HG03175 (cell line): ENCODE data around the gene CTSL.

ENCODE experiments used
- ATAC-seq: cut with Tn5 transposase; IDR thresholded peaks from one replicate; pipeline ENCODE4 v1.9.1; 2021; ENCODE audit warnings: mild to moderate bottlenecking, moderate library complexity; ENCODE audit not compliant: unreplicated experiment

CTSL gene

DNA sequence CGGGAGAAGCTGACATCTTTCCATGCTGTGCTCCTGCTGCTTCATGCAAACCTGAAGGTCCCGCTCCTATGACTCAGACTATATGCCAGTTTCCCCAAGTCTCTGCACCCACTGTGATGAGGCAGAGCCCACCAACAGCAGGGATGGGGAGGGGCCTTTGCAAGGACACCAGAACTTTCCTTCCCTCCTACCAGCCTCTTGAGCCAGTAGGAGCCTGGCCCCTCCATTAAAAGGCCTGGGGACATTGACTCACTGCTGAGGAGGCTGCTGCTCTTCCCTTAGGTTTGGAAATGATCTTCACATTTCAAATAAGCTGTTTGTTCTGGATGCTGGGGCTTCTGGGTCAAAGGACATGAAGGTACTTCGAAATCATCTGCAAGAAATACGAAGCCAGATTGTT, 26.1 kb upstream of the CTSL start:
- ATAC-seq = no peak

DNA sequence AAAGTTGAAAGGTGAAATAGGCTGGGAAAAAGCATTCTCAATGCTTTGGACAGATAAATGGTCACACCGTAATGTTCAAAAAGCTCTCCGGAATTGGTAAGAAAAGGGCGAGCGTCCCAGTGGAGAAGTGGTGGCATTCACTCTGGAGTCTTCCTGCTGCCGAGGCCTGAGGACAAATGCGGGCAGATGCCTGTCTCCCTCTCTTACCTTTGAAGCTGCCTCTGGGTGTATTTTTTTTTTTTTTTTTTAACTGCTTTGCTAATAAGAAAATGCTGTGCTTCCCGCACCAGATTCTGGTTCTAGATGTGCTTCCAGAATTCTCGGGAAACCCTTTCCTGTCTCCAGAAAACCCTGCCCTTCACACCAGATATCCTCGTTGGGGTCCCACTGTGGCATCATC, 24.4 kb upstream of the CTSL start:
- no peak for ATAC-seq

DNA sequence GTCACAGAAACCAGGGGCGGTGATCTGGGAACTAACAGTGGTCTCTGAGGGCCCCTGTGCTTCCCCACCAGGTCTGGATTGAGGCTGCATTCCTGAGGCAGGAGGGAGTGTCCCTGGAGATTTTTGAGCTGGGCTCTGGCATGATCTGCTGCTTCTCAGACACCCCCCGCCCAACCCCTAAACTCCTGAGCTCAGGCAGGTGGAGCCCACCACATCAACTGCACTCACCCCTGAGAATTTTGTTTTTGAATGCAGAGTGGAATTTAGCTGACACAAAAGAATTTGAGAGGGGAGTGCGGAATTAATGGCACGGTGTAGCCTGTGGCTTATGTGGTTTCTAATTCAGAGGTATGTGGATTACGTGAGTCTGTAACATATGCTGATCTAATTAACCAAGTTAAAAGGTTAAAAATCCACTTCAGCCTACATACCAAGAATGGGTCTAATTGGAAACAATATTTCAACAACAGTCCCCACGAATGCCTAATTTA, 23.9 kb upstream of the CTSL start:
- ATAC-seq = no peak

GRCh38 chr9:87702921-87703320, 23.0 kb upstream of the CTSL start:
- ATAC-seq = no peak

DNA sequence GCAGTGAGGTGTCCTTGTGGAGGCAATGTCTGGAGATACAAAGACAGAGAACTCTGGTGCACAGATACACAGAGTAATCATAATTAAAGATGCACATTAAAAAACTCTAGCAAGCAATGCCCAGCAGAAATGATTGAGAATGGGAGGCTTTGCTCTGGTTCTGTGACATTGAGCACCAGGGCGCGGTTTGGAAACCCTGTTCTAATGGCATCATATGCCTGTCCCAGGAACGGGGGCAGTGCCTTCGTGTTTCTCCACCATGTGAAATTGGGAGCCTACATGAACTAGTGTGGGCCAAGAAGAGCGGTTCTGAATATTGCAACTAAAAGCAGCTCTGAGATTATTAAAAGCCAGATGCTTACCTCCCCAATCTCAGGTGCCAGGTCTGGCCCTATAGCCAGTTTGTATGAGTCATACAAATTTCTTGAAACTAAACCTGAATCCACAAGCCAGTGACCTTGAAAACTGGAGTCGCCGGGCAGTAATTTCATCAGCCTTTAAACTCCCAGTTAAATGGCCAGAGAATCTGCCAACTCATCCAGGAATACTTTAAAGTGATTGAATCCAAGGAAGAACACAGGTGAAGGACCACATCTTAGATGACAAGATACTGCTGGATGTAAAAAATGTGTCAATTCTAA, 22.2 kb upstream of the CTSL start:
- no peak for ATAC-seq

- no peak for ATAC-seq
These were observed 21.6 kb upstream of the CTSL start for GRCh38 chr9:87704342-87704741.

DNA sequence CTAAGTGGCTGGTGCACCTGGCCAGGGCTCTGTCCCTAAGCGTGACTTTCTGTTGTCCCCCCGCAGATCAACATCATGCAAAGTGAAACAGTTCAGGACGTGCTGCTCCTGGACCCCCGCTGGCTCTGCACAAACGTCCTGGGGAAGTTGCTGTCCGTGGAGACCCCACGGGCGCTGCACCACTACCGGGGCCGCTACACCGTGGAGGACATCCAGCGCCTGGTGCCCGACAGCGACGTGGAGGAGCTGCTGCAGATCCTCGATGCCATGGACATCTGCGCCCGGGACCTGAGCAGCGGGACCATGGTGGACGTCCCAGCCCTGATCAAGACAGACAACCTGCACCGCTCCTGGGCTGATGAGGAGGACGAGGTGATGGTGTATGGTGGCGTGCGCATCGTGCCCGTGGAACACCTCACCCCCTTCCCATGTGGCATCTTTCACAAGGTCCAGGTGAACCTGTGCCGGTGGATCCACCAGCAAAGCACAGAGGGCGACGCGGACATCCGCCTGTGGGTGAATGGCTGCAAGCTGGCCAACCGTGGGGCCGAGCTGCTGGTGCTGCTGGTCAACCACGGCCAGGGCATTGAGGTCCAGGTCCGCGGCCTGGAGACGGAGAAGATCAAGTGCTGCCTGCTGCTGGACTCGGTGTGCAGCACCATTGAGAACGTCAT, 19.7 kb upstream of the CTSL start:
- no peak for ATAC-seq

GRCh38 chr9:87707805-87708506, 18.0 kb upstream of the CTSL start:
- no peak for ATAC-seq

- ATAC-seq = no peak
These were observed 17.4 kb upstream of the CTSL start for GRCh38 chr9:87708546-87708945.

- no peak for ATAC-seq
These were observed 16.8 kb upstream of the CTSL start for GRCh38 chr9:87708986-87709728.

DNA sequence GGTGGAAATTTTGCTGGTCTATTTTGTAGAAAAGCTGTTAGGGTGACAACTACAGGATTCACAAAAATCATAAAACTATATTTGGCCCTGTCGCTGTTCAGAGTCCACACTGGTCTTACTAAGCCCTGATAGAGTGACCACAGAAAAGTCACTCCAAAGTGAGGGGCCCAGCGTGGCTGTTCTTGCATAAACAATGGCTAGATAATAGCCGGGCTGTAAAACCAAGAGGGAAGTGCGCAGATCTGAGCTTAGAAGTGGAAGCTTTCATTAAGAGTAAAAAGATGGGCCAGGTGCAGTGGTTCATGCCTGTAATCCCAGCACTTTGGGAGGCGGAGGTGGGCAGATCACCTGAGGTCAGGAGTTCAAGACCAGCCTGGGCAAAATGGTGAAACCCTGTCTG, 15.5 kb upstream of the CTSL start:
- ATAC-seq = no peak

GRCh38 chr9:87711857-87712800, 13.8 kb upstream of the CTSL start:
- no peak for ATAC-seq

GRCh38 chr9:87712801-87713277, 13.1 kb upstream of the CTSL start:
- ATAC-seq = no peak

DNA sequence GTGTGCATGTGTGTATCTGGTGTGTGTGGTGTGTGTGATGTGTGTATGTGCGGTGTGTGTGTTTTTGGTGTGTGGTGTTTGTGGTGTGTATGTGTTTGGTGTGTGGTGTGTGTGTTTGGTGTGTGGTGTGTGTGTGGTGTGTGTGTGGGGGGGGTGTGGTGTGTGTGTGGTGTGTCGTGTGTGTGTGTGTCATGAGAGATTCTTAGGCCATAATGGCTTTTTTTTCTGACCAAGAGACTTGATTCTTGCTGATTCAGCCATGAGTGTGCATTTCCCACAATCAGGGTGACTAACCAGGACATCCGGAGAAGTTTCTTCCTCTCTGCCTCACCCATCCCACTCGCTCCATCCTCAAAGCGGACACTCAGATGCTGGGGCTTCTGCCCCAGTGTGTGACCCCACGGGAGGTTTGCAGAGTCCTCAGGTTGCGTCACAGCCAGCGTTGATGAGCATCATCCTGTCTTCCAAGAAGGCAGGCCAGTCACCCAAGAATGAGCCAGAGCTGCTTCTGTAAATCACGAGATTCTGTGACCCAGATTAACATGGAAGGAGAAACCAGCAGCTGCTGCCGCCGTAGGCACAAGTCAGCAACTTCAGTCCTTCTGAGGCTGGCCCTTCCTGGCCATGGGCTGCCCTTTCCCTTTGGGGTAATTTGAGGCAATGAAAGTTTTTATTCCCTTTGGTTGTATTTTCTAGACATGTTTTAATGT, 12.5 kb upstream of the CTSL start:
- ATAC-seq = no peak

- ATAC-seq = no peak
These were observed 12.0 kb upstream of the CTSL start for GRCh38 chr9:87713988-87714330.

DNA sequence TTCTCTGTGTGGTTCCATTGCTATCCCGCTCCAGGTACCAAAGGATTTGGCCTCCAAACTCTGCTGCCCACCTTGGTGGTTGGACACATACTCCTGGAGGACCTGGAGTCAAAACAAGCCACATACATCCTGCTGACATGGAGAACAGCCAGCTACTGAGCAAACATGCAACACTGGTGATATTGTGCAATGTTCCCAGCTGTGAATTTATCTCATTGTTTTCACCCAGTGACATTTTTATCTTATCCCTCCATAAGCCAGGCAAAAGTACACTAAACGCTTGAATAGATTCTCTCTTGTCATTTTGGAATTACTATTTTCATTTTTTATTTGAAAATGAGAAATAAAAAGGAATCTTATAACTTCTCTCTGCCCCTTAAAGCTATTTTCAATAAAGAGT, 11.1 kb upstream of the CTSL start:
- ATAC-seq = no peak

GRCh38 chr9:87716141-87716540, 9.8 kb upstream of the CTSL start:
- ATAC-seq = no peak

DNA sequence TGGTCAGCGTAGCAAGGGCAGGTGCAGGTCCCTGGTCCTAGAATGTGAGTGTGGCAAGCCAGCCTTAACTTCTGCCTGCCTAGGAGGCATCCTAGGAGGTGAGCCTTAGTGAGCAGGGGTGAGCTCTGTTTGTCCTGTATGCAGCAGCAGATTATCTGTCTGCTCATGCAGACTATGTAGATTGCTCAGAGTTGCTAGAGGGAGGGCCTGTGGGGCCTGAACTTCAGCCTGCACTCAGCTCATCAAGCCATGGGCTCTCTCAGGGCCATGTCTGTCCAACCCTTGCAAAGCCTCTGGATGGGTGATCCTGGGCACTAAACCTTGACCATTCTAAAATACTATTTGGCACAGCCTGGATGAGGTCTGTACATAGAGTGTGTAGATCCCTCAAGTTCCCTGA, 8.5 kb upstream of the CTSL start:
- no peak for ATAC-seq

DNA sequence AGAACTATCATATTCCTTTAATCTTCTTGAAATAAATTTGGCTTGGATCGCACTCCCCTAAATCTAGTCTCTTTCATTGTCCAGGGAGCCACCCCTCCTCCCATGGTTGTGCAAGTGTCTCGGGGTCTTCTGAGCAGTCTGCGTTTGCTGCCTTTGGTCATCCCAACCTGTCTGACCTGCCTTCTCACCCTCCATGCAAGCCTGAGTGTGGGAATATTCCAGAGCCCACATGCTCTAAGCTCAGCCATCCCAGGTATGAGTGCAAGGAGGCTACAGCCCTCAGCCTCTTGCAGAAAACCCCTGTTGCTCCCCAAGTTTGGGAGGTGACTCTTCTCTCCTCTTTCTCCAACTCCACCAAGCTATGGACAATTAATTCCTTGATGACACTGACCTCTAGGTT, 7.7 kb upstream of the CTSL start:
- no peak for ATAC-seq
